Gastrocnemius medialis (tissue), 4 donors: ENCODE measurements around the gene OR4D2.

ENCODE experiments used
- CTCF ChIP-seq, 5 experiments: fragments of 450-650 bp in 3 of 5; fragments of 200-600 bp in 2 of 5; sonication (generic) in 2 of 5; IDR thresholded peaks in 4 of 5; conservative IDR thresholded peaks in 1 of 5; 1 replicate in 4 of 5; 2 replicates in 1 of 5; pipeline ENCODE4 v1.5.1; 2016 to 2019; ENCODE audit warnings: antibody characterized with exemption in 5 of 5, mild to moderate bottlenecking in 3 of 5, moderate library complexity in 3 of 5
- POLR2A ChIP-seq, 2 donors: fragments of 450-650 bp; IDR thresholded peaks; one replicate each; pipeline ENCODE4 v1.6.1; 2017; ENCODE audit warnings: antibody characterized with exemption in 2 of 2, mild to moderate bottlenecking in 2 of 2, moderate library complexity in 2 of 2

GRCh38 chr17:58193641-58194255 lies 27.0 kb downstream of the OR4D2 start:
- no peak for TF ChIP-seq CTCF (IDR thresholded peaks at IDR 0.05 in 4 of 5, conservative IDR thresholded peaks at IDR 0.05 in 1 of 5)
- no peak for TF ChIP-seq POLR2A (IDR thresholded peaks at IDR 0.05)
